ENCODE data around the gene DUSP10. TPM values are rescaled to one million over a fixed set of nuclear protein-coding genes. Genes with fewer than 3 reads are reported as not detected.

The DUSP10 gene
- total RNA-seq, 2 donors from 2014 or later = 6.5 to 11.7 TPM

GRCh38 chr1:221706191-221706590 lies 35.7 kb downstream of the DUSP10 start:
- peaks cover 28% of the 10 kb centered on the region for H3K36me3 Mint-ChIP-seq (ENCODE audit: low read depth)
- no peak for DNase-seq
- H3K4me3 ChIP-seq (ENCODE audit: low read length) = no peak overlapping the region
- H3K27me3 ChIP-seq (ENCODE audit: control insufficient read depth, insufficient read depth, low read length, poor library complexity, severe bottlenecking) = no peaks in the 10 kb centered on the region
- TF ChIP-seq CTCF (conservative IDR thresholded peaks at IDR 0.05) = no peak
- no peak overlapping the region for H3K9ac ChIP-seq (ENCODE audit: extremely low read depth, low read length, poor library complexity, severe bottlenecking)
- 97% methylated on average over 6 to 12 of the region's 12 CpGs for WGBS, 2 experiments (ENCODE audit: insufficient coverage in 1 of 2, insufficient read length in 1 of 2)
- H3K36me3 ChIP-seq (ENCODE audit: control insufficient read depth, insufficient read depth, low read length) = peaks cover 80% of the 10 kb centered on the region
- H3K4me1 Mint-ChIP-seq = peaks cover 20% of the 10 kb centered on the region
- H3K27ac ChIP-seq (ENCODE audit: low read depth, low read length) = no peak overlapping the region
- H3K27me3 Mint-ChIP-seq (ENCODE audit: insufficient read depth) = no peaks in the 10 kb centered on the region
- no peaks in the 10 kb centered on the region for H3K9me3 ChIP-seq (ENCODE audit: control insufficient read depth, low read length)
- peaks cover 15% of the 10 kb centered on the region for H3K4me1 ChIP-seq (ENCODE audit: control insufficient read depth, insufficient read depth, low read length)
- H3K9me3 Mint-ChIP-seq = no peaks in the 10 kb centered on the region
- H3K27ac Mint-ChIP-seq = no peak overlapping the region
- H3K4me3 Mint-ChIP-seq = no peak overlapping the region

- H3K4me3 ChIP-seq (ENCODE audit: low read length) = no peak overlapping the region
- Mint-ChIP-seq H3K27ac (no peak overlapping the region), H3K36me3 (ENCODE audit: low read depth) (peaks cover 28% of the 10 kb centered on the region), H3K4me1 (peaks cover 12% of the 10 kb centered on the region), H3K4me3 (no peak overlapping the region), H3K9me3 (no peaks in the 10 kb centered on the region), H3K27me3 (ENCODE audit: insufficient read depth) (no peaks in the 10 kb centered on the region)
- peaks cover 75% of the 10 kb centered on the region for H3K36me3 ChIP-seq (ENCODE audit: control insufficient read depth, insufficient read depth, low read length)
- 95 to 100% methylated on average over 1 of the region's 1 CpG for WGBS, 2 experiments (ENCODE audit: insufficient coverage in 1 of 2, insufficient read length in 1 of 2)
- H3K9me3 ChIP-seq (ENCODE audit: control insufficient read depth, low read length) = no peaks in the 10 kb centered on the region
- no peak overlapping the region for H3K27ac ChIP-seq (ENCODE audit: low read depth, low read length)
- no peak overlapping the region for H3K9ac ChIP-seq (ENCODE audit: extremely low read depth, low read length, poor library complexity, severe bottlenecking)
- no peak for DNase-seq
- no peaks in the 10 kb centered on the region for H3K27me3 ChIP-seq (ENCODE audit: control insufficient read depth, insufficient read depth, low read length, poor library complexity, severe bottlenecking)
- peaks cover 10% of the 10 kb centered on the region for H3K4me1 ChIP-seq (ENCODE audit: control insufficient read depth, insufficient read depth, low read length)
- TF ChIP-seq CTCF (conservative IDR thresholded peaks at IDR 0.05) = no peak
These were observed 37.6 kb downstream of the DUSP10 start for GRCh38 chr1:221704306-221704705.

GRCh38 chr1:221701570-221702186 lies 40.2 kb downstream of the DUSP10 start:
- peaks cover 28% of the 10 kb centered on the region for H3K36me3 Mint-ChIP-seq (ENCODE audit: low read depth)
- H3K4me3 Mint-ChIP-seq = no peak overlapping the region
- H3K9me3 Mint-ChIP-seq = no peaks in the 10 kb centered on the region
- Histone ChIP-seq H3K9me3 (ENCODE audit: control insufficient read depth, low read length) (no peaks in the 10 kb centered on the region), H3K27me3 (ENCODE audit: control insufficient read depth, insufficient read depth, low read length, poor library complexity, severe bottlenecking) (no peaks in the 10 kb centered on the region), H3K36me3 (ENCODE audit: control insufficient read depth, insufficient read depth, low read length) (peaks cover 69% of the 10 kb centered on the region), H3K9ac (ENCODE audit: extremely low read depth, low read length, poor library complexity, severe bottlenecking) (no peak overlapping the region), H3K27ac (ENCODE audit: low read depth, low read length) (no peak overlapping the region), H3K4me1 (ENCODE audit: control insufficient read depth, insufficient read depth, low read length) (peaks cover 6% of the 10 kb centered on the region), H3K4me3 (ENCODE audit: low read length) (no peak overlapping the region)
- no peaks in the 10 kb centered on the region for H3K27me3 Mint-ChIP-seq (ENCODE audit: insufficient read depth)
- no peak overlapping the region for H3K27ac Mint-ChIP-seq
- TF ChIP-seq CTCF (conservative IDR thresholded peaks at IDR 0.05) = no peak
- H3K4me1 Mint-ChIP-seq = peaks cover 6% of the 10 kb centered on the region
- 88% methylated on average over 1 of the region's 1 CpG; no CpG with 5 or more reads in 1 of the 2 experiments for WGBS, 2 experiments (ENCODE audit: insufficient coverage in 1 of 2, insufficient read length in 1 of 2)
- DNase-seq = no peak
